HG02840 (cell line): Measurements from ENCODE around the gene FAM13B.
A peak's percentile ranks its signal among the peaks of the same experiment; 100 is the strongest.

Experiments
- ATAC-seq: cut with Tn5 transposase; IDR thresholded peaks from one replicate; pipeline ENCODE4 v1.9.1; 2021; ENCODE audit warnings: mild to moderate bottlenecking, moderate library complexity, moderate number of reproducible peaks; ENCODE audit not compliant: unreplicated experiment, low FRiP score

FAM13B gene

GRCh38 chr5:137902408-137903133 lies 130.3 kb downstream of the FAM13B start:
- ATAC-seq = no peak

GRCh38 chr5:137901011-137901817 lies 131.7 kb downstream of the FAM13B start:
- no peak for ATAC-seq

GRCh38 chr5:137899493-137899892 lies 133.4 kb downstream of the FAM13B start:
- no peak for ATAC-seq

GRCh38 chr5:137896560-137896959 lies 136.3 kb downstream of the FAM13B start:
- no peak for ATAC-seq

GRCh38 chr5:137894586-137894985 lies 138.3 kb downstream of the FAM13B start:
- no peak for ATAC-seq

GRCh38 chr5:137891849-137892248 lies 141.0 kb downstream of the FAM13B start:
- no peak for ATAC-seq

GRCh38 chr5:137890845-137891244 lies 142.0 kb downstream of the FAM13B start:
- ATAC-seq = no peak

GRCh38 chr5:137888863-137889759 lies 143.8 kb downstream of the FAM13B start, which contains the start of gene PKD2L2:
TSS of gene PKD2L2 (plus strand) at chr5:137889457. CDS start at chr5:137889492, 35 bp downstream.
- ATAC-seq = peak; percentile 89

- no peak for ATAC-seq
These were observed 144.4 kb downstream of the FAM13B start for GRCh38 chr5:137888466-137888862.
